ENCODE data around the gene ARHGAP18. TPM values are rescaled to one million over a fixed set of nuclear protein-coding genes. Genes with fewer than 3 reads are reported as not detected.

Gene ARHGAP18
- total and polyA plus RNA-seq, 2 experiments from 2014 or later = 4.3 to 5.0 TPM

DNA sequence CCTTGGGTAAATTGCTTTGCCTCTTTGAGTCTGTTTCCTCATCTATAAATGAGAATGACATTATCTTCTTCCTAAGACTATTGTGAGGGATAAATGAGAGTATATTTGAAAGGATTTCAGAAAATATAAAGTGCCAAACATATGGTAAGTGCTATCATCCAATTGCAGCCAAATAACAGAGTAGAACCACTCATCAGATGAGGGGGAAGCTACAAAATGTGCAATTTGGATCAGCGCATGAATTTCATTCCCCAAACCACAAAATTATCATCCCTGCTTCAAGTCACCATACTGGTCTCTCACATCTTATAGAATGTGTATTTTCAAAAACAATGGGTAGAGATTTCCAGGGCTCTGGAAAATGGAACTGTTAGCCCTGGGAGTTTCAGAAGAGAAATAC is 158.5 kb downstream of the ARHGAP18 start:
- no peaks in the 10 kb centered on the region for H3K4me1 ChIP-seq (ENCODE audit: insufficient read depth)
- ATAC-seq (no peak), DNase-seq (ENCODE audit: low spot score) (no peak)
- no peaks in the 10 kb centered on the region for H3K27me3 ChIP-seq (ENCODE audit: insufficient read depth)
- H3K36me3 Mint-ChIP-seq (ENCODE audit: low read depth) = no peaks in the 10 kb centered on the region
- H3K36me3 ChIP-seq (ENCODE audit: insufficient read depth) = no peaks in the 10 kb centered on the region
- no peak overlapping the region for H3K4me3 Mint-ChIP-seq
- H3K4me2 ChIP-seq = no peak overlapping the region
- no peak for TF ChIP-seq EZH2phosphoT487 (IDR thresholded peaks at IDR 0.05; ENCODE audit: unreplicated experiment)
- TF ChIP-seq, protein P1, sequence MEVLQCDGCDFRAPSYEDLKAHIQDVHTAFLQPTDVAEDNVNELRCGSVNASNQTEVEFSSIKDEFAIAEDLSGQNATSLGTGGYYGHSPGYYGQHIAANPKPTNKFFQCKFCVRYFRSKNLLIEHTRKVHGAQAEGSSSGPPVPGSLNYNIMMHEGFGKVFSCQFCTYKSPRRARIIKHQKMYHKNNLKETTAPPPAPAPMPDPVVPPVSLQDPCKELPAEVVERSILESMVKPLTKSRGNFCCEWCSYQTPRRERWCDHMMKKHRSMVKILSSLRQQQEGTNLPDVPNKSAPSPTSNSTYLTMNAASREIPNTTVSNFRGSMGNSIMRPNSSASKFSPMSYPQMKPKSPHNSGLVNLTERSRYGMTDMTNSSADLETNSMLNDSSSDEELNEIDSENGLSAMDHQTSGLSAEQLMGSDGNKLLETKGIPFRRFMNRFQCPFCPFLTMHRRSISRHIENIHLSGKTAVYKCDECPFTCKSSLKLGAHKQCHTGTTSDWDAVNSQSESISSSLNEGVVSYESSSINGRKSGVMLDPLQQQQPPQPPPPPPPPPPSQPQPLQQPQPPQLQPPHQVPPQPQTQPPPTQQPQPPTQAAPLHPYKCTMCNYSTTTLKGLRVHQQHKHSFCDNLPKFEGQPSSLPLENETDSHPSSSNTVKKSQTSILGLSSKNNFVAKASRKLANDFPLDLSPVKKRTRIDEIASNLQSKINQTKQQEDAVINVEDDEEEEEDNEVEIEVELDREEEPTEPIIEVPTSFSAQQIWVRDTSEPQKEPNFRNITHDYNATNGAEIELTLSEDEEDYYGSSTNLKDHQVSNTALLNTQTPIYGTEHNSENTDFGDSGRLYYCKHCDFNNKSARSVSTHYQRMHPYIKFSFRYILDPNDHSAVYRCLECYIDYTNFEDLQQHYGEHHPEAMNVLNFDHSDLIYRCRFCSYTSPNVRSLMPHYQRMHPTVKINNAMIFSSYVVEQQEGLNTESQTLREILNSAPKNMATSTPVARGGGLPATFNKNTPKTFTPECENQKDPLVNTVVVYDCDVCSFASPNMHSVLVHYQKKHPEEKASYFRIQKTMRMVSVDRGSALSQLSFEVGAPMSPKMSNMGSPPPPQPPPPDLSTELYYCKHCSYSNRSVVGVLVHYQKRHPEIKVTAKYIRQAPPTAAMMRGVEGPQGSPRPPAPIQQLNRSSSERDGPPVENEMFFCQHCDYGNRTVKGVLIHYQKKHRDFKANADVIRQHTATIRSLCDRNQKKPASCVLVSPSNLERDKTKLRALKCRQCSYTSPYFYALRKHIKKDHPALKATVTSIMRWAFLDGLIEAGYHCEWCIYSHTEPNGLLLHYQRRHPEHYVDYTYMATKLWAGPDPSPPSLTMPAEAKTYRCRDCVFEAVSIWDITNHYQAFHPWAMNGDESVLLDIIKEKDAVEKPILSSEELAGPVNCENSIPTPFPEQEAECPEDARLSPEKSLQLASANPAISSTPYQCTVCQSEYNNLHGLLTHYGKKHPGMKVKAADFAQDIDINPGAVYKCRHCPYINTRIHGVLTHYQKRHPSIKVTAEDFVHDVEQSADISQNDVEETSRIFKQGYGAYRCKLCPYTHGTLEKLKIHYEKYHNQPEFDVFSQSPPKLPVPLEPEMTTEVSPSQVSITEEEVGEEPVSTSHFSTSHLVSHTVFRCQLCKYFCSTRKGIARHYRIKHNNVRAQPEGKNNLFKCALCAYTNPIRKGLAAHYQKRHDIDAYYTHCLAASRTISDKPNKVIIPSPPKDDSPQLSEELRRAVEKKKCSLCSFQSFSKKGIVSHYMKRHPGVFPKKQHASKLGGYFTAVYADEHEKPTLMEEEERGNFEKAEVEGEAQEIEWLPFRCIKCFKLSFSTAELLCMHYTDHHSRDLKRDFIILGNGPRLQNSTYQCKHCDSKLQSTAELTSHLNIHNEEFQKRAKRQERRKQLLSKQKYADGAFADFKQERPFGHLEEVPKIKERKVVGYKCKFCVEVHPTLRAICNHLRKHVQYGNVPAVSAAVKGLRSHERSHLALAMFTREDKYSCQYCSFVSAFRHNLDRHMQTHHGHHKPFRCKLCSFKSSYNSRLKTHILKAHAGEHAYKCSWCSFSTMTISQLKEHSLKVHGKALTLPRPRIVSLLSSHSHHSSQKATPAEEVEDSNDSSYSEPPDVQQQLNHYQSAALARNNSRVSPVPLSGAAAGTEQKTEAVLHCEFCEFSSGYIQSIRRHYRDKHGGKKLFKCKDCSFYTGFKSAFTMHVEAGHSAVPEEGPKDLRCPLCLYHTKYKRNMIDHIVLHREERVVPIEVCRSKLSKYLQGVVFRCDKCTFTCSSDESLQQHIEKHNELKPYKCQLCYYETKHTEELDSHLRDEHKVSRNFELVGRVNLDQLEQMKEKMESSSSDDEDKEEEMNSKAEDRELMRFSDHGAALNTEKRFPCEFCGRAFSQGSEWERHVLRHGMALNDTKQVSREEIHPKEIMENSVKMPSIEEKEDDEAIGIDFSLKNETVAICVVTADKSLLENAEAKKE (CRISPR knock-in tag; IDR thresholded peaks at IDR 0.05) = no peak
- TF ChIP-seq POLR2AphosphoS5 (IDR thresholded peaks at IDR 0.05; ENCODE audit: low read depth) = no peak
- TF ChIP-seq, protein P2, sequence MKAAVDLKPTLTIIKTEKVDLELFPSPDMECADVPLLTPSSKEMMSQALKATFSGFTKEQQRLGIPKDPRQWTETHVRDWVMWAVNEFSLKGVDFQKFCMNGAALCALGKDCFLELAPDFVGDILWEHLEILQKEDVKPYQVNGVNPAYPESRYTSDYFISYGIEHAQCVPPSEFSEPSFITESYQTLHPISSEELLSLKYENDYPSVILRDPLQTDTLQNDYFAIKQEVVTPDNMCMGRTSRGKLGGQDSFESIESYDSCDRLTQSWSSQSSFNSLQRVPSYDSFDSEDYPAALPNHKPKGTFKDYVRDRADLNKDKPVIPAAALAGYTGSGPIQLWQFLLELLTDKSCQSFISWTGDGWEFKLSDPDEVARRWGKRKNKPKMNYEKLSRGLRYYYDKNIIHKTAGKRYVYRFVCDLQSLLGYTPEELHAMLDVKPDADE (IDR thresholded peaks at IDR 0.05) = no peak
- no peak for TF ChIP-seq ZNF114 (CRISPR knock-in tag; IDR thresholded peaks at IDR 0.05)
- TF ChIP-seq EZH2 (IDR thresholded peaks at IDR 0.05; ENCODE audit: low read depth, unreplicated experiment) = no peak
- TF ChIP-seq, protein P3, sequence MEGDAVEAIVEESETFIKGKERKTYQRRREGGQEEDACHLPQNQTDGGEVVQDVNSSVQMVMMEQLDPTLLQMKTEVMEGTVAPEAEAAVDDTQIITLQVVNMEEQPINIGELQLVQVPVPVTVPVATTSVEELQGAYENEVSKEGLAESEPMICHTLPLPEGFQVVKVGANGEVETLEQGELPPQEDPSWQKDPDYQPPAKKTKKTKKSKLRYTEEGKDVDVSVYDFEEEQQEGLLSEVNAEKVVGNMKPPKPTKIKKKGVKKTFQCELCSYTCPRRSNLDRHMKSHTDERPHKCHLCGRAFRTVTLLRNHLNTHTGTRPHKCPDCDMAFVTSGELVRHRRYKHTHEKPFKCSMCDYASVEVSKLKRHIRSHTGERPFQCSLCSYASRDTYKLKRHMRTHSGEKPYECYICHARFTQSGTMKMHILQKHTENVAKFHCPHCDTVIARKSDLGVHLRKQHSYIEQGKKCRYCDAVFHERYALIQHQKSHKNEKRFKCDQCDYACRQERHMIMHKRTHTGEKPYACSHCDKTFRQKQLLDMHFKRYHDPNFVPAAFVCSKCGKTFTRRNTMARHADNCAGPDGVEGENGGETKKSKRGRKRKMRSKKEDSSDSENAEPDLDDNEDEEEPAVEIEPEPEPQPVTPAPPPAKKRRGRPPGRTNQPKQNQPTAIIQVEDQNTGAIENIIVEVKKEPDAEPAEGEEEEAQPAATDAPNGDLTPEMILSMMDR (conservative IDR thresholded peaks at IDR 0.05; ENCODE audit: low read depth in 2 of 2) = no peak
- no peak for TF ChIP-seq ZNF331 (CRISPR knock-in tag; IDR thresholded peaks at IDR 0.05; ENCODE audit: low read depth)
- TF ChIP-seq STAT1 (IDR thresholded peaks at IDR 0.05; ENCODE audit: unreplicated experiment) = no peak
- TF ChIP-seq JUNB (IDR thresholded peaks at IDR 0.05; ENCODE audit: unreplicated experiment) = no peak
- TF ChIP-seq CREB1 (CRISPR knock-in tag; IDR thresholded peaks at IDR 0.05; ENCODE audit: low read depth) = no peak
- TF ChIP-seq NANOG (IDR thresholded peaks at IDR 0.05; ENCODE audit: borderline replicate concordance) = no peak
- no peaks in the 10 kb centered on the region for H4K20me1 ChIP-seq (replicated peaks; ENCODE audit: insufficient read depth)
- no peak overlapping the region for H2AFZ ChIP-seq
- H3K27ac Mint-ChIP-seq = no peak overlapping the region
- no peaks in the 10 kb centered on the region for H3F3A ChIP-seq (replicated peaks; ENCODE audit: low read depth)
- no peaks in the 10 kb centered on the region for H3K27me3 Mint-ChIP-seq (ENCODE audit: insufficient read depth, low read depth, poor library complexity)
- no peaks in the 10 kb centered on the region; the same call in 2 of the 3 replicates for H3K4me1 Mint-ChIP-seq
- H3K4me3 ChIP-seq = no peak overlapping the region
- no peaks in the 10 kb centered on the region for H3K9me2 ChIP-seq (ENCODE audit: insufficient read depth)
- H3K9me3 Mint-ChIP-seq = no peaks in the 10 kb centered on the region
- H3K27ac ChIP-seq (ENCODE audit: low read depth) = no peak overlapping the region
- no peaks in the 10 kb centered on the region for H3K79me2 ChIP-seq (replicated peaks; ENCODE audit: insufficient read depth)
